Astrocyte of the cerebellum (primary cell): Measurements from ENCODE around the gene GLUD2.

Source experiments
- DNase-seq: peaks from one replicate; pipeline ENCODE4 v3.0.0-alpha.2; 2011; ENCODE audit warnings: low read depth
- H3K4me3 ChIP-seq: 2 replicates; pipeline ENCODE4 v1.5.1; 2011; ENCODE audit warnings: mild to moderate bottlenecking, low read depth, low read length, moderate library complexity
- CTCF ChIP-seq: IDR thresholded peaks from 2 replicates; pipeline ENCODE4 v1.5.1; 2012; ENCODE audit warnings: low read length, low read depth, moderate library complexity, mild to moderate bottlenecking; ENCODE audit errors: missing control alignments
- in situ Hi-C: cut with HindIII; loops from 2 replicates; pipeline ENCODE4 v1.10.0; 2017; ENCODE audit warnings: low sequenced_read_pairs

Gene GLUD2

GRCh38 chrX:121084903-121085611 is 37.6 kb downstream of the GLUD2 start:
- TF ChIP-seq CTCF, result no peak
- in situ Hi-C loops, result no loop called here
- no peak for DNase-seq
- H3K4me3 ChIP-seq, result no peak overlapping the region

GRCh38 chrX:121085612-121086010 is 38.2 kb downstream of the GLUD2 start:
- in situ Hi-C loops, result no loop called here
- no peak overlapping the region for H3K4me3 ChIP-seq
- no peak for TF ChIP-seq CTCF
- DNase-seq, result no peak

GRCh38 chrX:121093011-121093410 is 45.6 kb downstream of the GLUD2 start:
- no peak overlapping the region for H3K4me3 ChIP-seq
- no peak for TF ChIP-seq CTCF
- in situ Hi-C loops, result no loop called here
- DNase-seq, result no peak
